ENCODE data around the gene CDC42BPA.
"Not testable (repeated sequence)": the region's sequence is repeated elsewhere in the genome, so short reads cannot be mapped to it uniquely, and the experiment has no call there.

Gene CDC42BPA

DNA sequence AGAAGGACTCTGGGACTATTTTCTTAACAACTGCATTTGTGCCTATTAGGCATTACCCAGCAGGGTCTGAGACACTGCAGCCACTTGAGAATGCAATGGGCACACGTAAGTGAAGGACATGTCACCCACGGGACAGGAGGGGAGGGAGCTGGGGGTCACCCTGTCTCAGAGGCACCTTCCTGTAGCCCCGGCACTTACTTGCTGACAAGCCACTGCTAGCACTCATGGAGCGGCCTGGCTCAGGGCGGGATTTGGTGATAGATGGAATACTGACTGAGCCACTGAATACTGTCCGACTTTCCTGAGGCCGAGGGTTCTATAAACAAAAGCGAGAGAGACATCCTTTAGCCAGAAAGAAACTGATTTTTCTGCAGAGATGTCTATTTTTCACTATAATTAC lies 313.5 kb downstream of the CDC42BPA start:
- TF ChIP-seq ZNF384 (IDR thresholded peaks at IDR 0.05) (no peak), NFRKB (IDR thresholded peaks at IDR 0.05) (no peak), ARNT (IDR thresholded peaks at IDR 0.05) (no peak), ELF4 (IDR thresholded peaks at IDR 0.05) (no peak), SUZ12 (IDR thresholded peaks at IDR 0.05) (no peak), FOXA1 (IDR thresholded peaks at IDR 0.05) (no peak), LEF1 (IDR thresholded peaks at IDR 0.05; ENCODE audit: borderline replicate concordance) (no peak), FOXK2 (IDR thresholded peaks at IDR 0.05) (no peak), TARDBP (IDR thresholded peaks at IDR 0.05) (no peak), BHLHE40 (IDR thresholded peaks at IDR 0.05; ENCODE audit: borderline replicate concordance) (no peak), L3MBTL2 (conservative IDR thresholded peaks at IDR 0.05) (no peak), CTBP1 (IDR thresholded peaks at IDR 0.05; ENCODE audit: borderline replicate concordance) (no peak), FOXM1 (IDR thresholded peaks at IDR 0.05; ENCODE audit: borderline replicate concordance) (no peak), HDGF (IDR thresholded peaks at IDR 0.05; ENCODE audit: borderline replicate concordance) (no peak), SP1 (IDR thresholded peaks at IDR 0.05) (no peak)
- TF ChIP-seq, protein P1, sequence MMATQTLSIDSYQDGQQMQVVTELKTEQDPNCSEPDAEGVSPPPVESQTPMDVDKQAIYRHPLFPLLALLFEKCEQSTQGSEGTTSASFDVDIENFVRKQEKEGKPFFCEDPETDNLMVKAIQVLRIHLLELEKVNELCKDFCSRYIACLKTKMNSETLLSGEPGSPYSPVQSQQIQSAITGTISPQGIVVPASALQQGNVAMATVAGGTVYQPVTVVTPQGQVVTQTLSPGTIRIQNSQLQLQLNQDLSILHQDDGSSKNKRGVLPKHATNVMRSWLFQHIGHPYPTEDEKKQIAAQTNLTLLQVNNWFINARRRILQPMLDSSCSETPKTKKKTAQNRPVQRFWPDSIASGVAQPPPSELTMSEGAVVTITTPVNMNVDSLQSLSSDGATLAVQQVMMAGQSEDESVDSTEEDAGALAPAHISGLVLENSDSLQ (IDR thresholded peaks at IDR 0.05): no peak
- CTCF ChIA-PET: no interaction called here
- no peak for DNase-seq (ENCODE audit: extremely low spot score)
- POLR2A ChIA-PET: no interaction called here

DNA sequence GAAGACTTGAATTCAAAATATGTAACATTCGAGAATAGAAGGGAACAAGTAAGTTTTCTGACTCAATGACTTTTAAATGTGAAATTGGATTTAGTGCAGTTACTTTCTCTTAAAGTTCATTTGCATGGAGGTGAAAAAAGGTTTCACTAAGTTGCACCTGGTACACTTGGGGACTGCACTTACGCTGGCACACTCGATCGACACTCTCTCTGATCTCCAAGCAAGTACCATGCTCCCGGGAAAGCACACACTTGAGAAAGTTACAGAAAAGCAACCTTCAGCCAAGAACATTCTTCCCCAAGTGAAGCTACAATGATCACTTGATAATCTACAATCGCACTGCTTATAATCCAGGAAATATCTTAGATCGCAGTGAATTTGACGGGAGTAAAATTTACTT lies 315.1 kb downstream of the CDC42BPA start:
- ChIA-PET POLR2A (no interaction called here), CTCF (no interaction called here)
- TF ChIP-seq SP1 (IDR thresholded peaks at IDR 0.05) (no peak), ZNF384 (IDR thresholded peaks at IDR 0.05) (no peak), FOXM1 (IDR thresholded peaks at IDR 0.05; ENCODE audit: borderline replicate concordance) (no peak), FOXK2 (IDR thresholded peaks at IDR 0.05) (no peak), L3MBTL2 (conservative IDR thresholded peaks at IDR 0.05) (no peak), CTBP1 (IDR thresholded peaks at IDR 0.05; ENCODE audit: borderline replicate concordance) (no peak), ARNT (IDR thresholded peaks at IDR 0.05) (no peak), FOXA1 (IDR thresholded peaks at IDR 0.05) (no peak)
- DNase-seq (ENCODE audit: extremely low spot score): no peak

DNA sequence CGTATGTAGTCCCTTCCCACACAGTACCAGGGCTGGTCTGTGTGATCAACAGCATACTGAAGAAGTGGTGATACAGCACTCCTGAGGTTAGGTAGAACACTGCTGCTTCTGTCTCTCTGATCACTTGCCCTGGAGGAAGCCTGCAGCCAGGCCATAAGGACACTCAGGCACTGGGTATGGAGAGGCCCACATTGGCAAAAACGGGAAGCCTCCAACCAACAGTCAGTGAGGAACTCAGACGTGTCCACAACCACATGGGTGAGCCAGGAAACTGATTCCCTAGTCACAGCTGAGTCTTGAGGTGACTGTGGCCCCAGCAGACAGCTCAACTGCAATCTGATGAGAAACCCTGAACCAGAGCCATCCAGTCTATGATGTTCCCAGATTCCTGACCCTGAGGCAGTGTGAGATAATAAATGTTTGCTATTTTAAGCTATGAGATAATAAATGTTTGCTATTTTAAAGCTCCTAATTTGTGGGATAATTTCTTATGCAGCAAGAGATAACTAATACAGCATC lies 315.7 kb downstream of the CDC42BPA start:
- POLR2A ChIA-PET: no interaction called here

DNA sequence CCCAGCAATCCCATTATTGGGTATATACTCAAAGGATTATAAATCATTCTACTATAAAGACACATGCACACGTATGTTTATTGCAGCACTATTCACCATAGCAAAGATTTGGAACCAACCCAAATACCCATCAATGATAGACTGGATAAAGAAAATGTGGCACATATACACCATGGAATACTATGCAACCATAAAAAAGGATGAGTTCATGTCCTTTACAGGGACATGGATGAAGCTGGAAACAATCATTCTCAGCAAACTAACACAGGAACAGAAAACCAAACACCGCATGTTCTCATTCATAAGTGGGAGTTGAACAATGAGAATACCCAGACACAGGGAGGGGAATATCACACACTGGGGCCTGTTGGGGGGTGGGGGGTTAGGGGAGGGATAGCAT lies 318.7 kb downstream of the CDC42BPA start:
- POLR2A ChIA-PET, CTCF ChIA-PET: not testable (repeated sequence)

More for the DNA sequence above, 315.7 kb downstream of the CDC42BPA start:
- CTCF ChIA-PET: no interaction called here
- TF ChIP-seq HDGF (IDR thresholded peaks at IDR 0.05; ENCODE audit: borderline replicate concordance): no peak
- no peak for TF ChIP-seq BHLHE40 (IDR thresholded peaks at IDR 0.05; ENCODE audit: borderline replicate concordance)
- TF ChIP-seq ELF4 (IDR thresholded peaks at IDR 0.05): no peak
- no peak for TF ChIP-seq L3MBTL2 (conservative IDR thresholded peaks at IDR 0.05)
- TF ChIP-seq FOXM1 (IDR thresholded peaks at IDR 0.05; ENCODE audit: borderline replicate concordance): no peak
- TF ChIP-seq, protein P1 (IDR thresholded peaks at IDR 0.05): no peak
- no peak for TF ChIP-seq CTBP1 (IDR thresholded peaks at IDR 0.05; ENCODE audit: borderline replicate concordance)
- no peak for TF ChIP-seq ZNF384 (IDR thresholded peaks at IDR 0.05)
- no peak for TF ChIP-seq FOXK2 (IDR thresholded peaks at IDR 0.05)
- no peak for TF ChIP-seq NFRKB (IDR thresholded peaks at IDR 0.05)
- no peak for TF ChIP-seq FOXA1 (IDR thresholded peaks at IDR 0.05)
- TF ChIP-seq SP1 (IDR thresholded peaks at IDR 0.05): no peak
- TF ChIP-seq ARNT (IDR thresholded peaks at IDR 0.05): no peak
- DNase-seq (ENCODE audit: extremely low spot score): no peak

DNA sequence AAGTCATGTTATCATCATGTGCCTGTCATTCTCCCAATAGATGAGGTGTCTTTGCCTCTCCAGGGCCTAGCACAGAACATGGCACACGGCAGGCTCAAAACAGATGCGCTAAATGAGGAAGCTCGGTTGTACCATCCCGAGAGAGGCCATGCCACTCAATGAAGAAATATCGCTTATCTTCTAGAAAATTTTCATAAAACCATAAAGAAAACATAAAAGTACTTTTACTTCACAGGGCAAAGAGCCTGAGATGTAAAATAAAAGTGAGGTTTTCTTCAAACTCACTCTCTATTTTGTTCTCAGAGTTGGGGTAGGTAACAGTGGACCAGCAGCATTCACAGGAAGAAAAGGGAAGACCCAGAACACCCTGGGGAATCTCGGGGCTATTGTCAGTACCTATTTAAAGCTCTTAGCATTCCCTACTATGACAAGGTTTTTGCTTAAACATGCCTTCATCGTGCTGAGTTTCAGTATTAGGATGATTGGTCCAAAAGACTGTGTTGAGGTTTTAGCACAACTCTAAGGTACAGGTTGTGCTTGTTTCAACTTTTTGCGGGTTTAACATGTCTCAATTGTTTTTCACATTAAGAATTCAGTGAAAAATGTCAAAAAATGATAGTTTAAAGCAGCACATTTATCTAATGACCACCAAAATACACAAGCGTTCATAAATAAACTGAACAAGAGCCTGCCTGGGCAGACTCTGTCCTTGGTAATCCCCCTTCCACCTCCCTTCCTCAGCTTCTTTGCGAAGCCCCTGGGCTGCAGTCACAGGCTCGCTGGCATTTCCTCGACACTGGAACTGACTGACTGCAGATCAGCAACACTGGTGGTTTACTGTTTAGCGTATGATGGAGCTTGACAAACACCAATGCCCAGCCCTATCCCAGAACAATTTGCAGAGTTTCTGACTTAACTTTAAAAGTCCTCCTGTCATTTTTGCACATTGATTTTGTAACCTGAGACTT lies 322.6 kb downstream of the CDC42BPA start:
- DNase-seq (ENCODE audit: extremely low spot score): peak; percentile 9
- ChIA-PET POLR2A (interaction anchor here (1.3 kb wide), 1 partner anchor 10 kb away, joined by 3 read pairs; no protein-coding TSS in a partner anchor), CTCF (no interaction called here)
- TF ChIP-seq BHLHE40 (IDR thresholded peaks at IDR 0.05; ENCODE audit: borderline replicate concordance) (no peak), FOXA1 (IDR thresholded peaks at IDR 0.05) (no peak), ARNT (IDR thresholded peaks at IDR 0.05) (no peak), FOXK2 (IDR thresholded peaks at IDR 0.05) (no peak), CTBP1 (IDR thresholded peaks at IDR 0.05; ENCODE audit: borderline replicate concordance) (no peak), L3MBTL2 (conservative IDR thresholded peaks at IDR 0.05) (no peak), TARDBP (IDR thresholded peaks at IDR 0.05) (no peak), SUZ12 (IDR thresholded peaks at IDR 0.05) (no peak), SP1 (IDR thresholded peaks at IDR 0.05) (no peak), HDGF (IDR thresholded peaks at IDR 0.05; ENCODE audit: borderline replicate concordance) (no peak), FOXM1 (IDR thresholded peaks at IDR 0.05; ENCODE audit: borderline replicate concordance) (no peak), ELF4 (IDR thresholded peaks at IDR 0.05) (no peak), NFRKB (IDR thresholded peaks at IDR 0.05) (no peak), LEF1 (IDR thresholded peaks at IDR 0.05; ENCODE audit: borderline replicate concordance) (no peak), ZNF384 (IDR thresholded peaks at IDR 0.05) (no peak)
- TF ChIP-seq, protein P1 (IDR thresholded peaks at IDR 0.05): no peak

More for the DNA sequence above, 318.7 kb downstream of the CDC42BPA start:
- not testable (repeated sequence) for DNase-seq (ENCODE audit: extremely low spot score)
